Type B pancreatic cell (in vitro differentiated cells): ENCODE data around the gene AGT. TPM values are rescaled to one million over a fixed set of nuclear protein-coding genes. Genes with fewer than 3 reads are reported as not detected.
"Not testable (repeated sequence)": the region's sequence is repeated elsewhere in the genome, so short reads cannot be mapped to it uniquely, and the experiment has no call there.

ENCODE experiments used
- DNase-seq: peaks from one replicate; pipeline ENCODE4 v3.0.0; 2021; ENCODE audit warnings: mixed read lengths; ENCODE audit not compliant: unreplicated experiment; ENCODE audit errors: extremely low spot score
- H3K27ac Mint-ChIP-seq: 2 replicates; pipeline ENCODE4 v1.8.0; 2021; ENCODE audit warnings: mild to moderate bottlenecking, mixed read lengths
- H3K27me3 Mint-ChIP-seq: 2 replicates; pipeline ENCODE4 v1.8.0; 2021; ENCODE audit warnings: mixed read lengths
- H3K36me3 Mint-ChIP-seq: 2 replicates; pipeline ENCODE4 v1.8.0; 2021; ENCODE audit warnings: mixed read lengths
- H3K4me1 Mint-ChIP-seq: one replicate; pipeline ENCODE4 v1.8.0; 2021; ENCODE audit warnings: mixed read lengths; ENCODE audit not compliant: unreplicated experiment
- H3K4me3 Mint-ChIP-seq: 2 replicates; pipeline ENCODE4 v1.8.0; 2021; ENCODE audit warnings: mild to moderate bottlenecking, mixed read lengths
- H3K9me3 Mint-ChIP-seq: 2 replicates; pipeline ENCODE4 v1.8.0; 2021; ENCODE audit warnings: mixed read lengths
- CTCF ChIP-seq: fragments of 200-600 bp; sonication (generic); conservative IDR thresholded peaks from 2 replicates; pipeline ENCODE4 v1.5.0; 2021; ENCODE audit warnings: antibody characterized with exemption, mild to moderate bottlenecking
- total RNA-seq: library from RNA; stranded (reverse); gene quantifications from 2 replicates; pipeline ENCODE4 v1.2.1, GENCODE V29; 2021; ENCODE audit warnings: low replicate concordance

The AGT gene
- total RNA-seq, 1 donor from 2014 or later: 125 TPM

GRCh38 chr1:230677200-230677599 is 36.7 kb downstream of the AGT start:
- Mint-ChIP-seq H3K27ac (no peak overlapping the region), H3K4me3 (no peak overlapping the region), H3K4me1 (peaks cover 15% of the 10 kb centered on the region), H3K36me3 (peaks cover 51% of the 10 kb centered on the region), H3K9me3 (peaks cover 7% of the 10 kb centered on the region), H3K27me3 (no peaks in the 10 kb centered on the region)
- DNase-seq: no peak
- no peak for TF ChIP-seq CTCF

- no peak for TF ChIP-seq CTCF
- no peaks in the 10 kb centered on the region for H3K4me1 Mint-ChIP-seq
- H3K36me3 Mint-ChIP-seq: peaks cover 53% of the 10 kb centered on the region
- no peaks in the 10 kb centered on the region for H3K27me3 Mint-ChIP-seq
- H3K9me3 Mint-ChIP-seq: peaks cover 7% of the 10 kb centered on the region
- no peak overlapping the region for H3K4me3 Mint-ChIP-seq
- no peak for DNase-seq
- no peak overlapping the region for H3K27ac Mint-ChIP-seq
Measured at GRCh38 chr1:230674581-230674980, 39.3 kb downstream of the AGT start.

GRCh38 chr1:230669543-230669942 is 44.4 kb downstream of the AGT start:
- Mint-ChIP-seq H3K27ac (peak overlapping the region; percentile 32), H3K4me1 (no peaks in the 10 kb centered on the region), H3K27me3 (no peaks in the 10 kb centered on the region), H3K9me3 (no peaks in the 10 kb centered on the region), H3K4me3 (no peak overlapping the region), H3K36me3 (peaks cover 49% of the 10 kb centered on the region)
- no peak for TF ChIP-seq CTCF
- DNase-seq: no peak

- no peak overlapping the region for H3K4me3 Mint-ChIP-seq
- H3K27ac Mint-ChIP-seq: no peak overlapping the region
- TF ChIP-seq CTCF: no peak
- H3K9me3 Mint-ChIP-seq: no peaks in the 10 kb centered on the region
- H3K4me1 Mint-ChIP-seq: no peaks in the 10 kb centered on the region
- peaks cover 47% of the 10 kb centered on the region for H3K36me3 Mint-ChIP-seq
- H3K27me3 Mint-ChIP-seq: no peaks in the 10 kb centered on the region
- no peak for DNase-seq
Measured at GRCh38 chr1:230668227-230668626, 45.7 kb downstream of the AGT start.

GRCh38 chr1:230661976-230662375 is 51.9 kb downstream of the AGT start:
- Mint-ChIP-seq H3K36me3 (peaks cover 40% of the 10 kb centered on the region), H3K27ac (peak overlapping the region; percentile 25), H3K9me3 (peaks cover 5% of the 10 kb centered on the region), H3K4me1 (peaks cover 4% of the 10 kb centered on the region), H3K27me3 (no peaks in the 10 kb centered on the region), H3K4me3 (no peak overlapping the region)
- TF ChIP-seq CTCF: no peak
- no peak for DNase-seq

- TF ChIP-seq CTCF: no peak
- no peak overlapping the region for H3K4me3 Mint-ChIP-seq
Measured at GRCh38 chr1:230658691-230659090, 55.2 kb downstream of the AGT start.

GRCh38 chr1:230658103-230658502 is 55.8 kb downstream of the AGT start:
- H3K9me3 Mint-ChIP-seq, H3K27ac Mint-ChIP-seq, H3K4me1 Mint-ChIP-seq, H3K27me3 Mint-ChIP-seq, DNase-seq: not testable (repeated sequence)
- Mint-ChIP-seq H3K4me3 (peak overlapping the region; percentile 20), H3K36me3 (peaks cover 38% of the 10 kb centered on the region)

More at GRCh38 chr1:230658691-230659090, 55.2 kb downstream of the AGT start:
- H3K9me3 Mint-ChIP-seq: peaks cover 5% of the 10 kb centered on the region
- H3K27ac Mint-ChIP-seq: no peak overlapping the region
- peaks cover 4% of the 10 kb centered on the region for H3K4me1 Mint-ChIP-seq
- no peak for DNase-seq
- H3K36me3 Mint-ChIP-seq: peaks cover 38% of the 10 kb centered on the region
- no peaks in the 10 kb centered on the region for H3K27me3 Mint-ChIP-seq

- peaks cover 32% of the 10 kb centered on the region for H3K36me3 Mint-ChIP-seq
- not testable (repeated sequence) for H3K4me3 Mint-ChIP-seq, H3K4me1 Mint-ChIP-seq, DNase-seq, H3K27me3 Mint-ChIP-seq, H3K27ac Mint-ChIP-seq
- peaks cover 13% of the 10 kb centered on the region for H3K9me3 Mint-ChIP-seq
Measured at GRCh38 chr1:230656719-230657118, 57.2 kb downstream of the AGT start.
